ENCODE results near the gene PADI4.

GRCh38 chr1:17306407-17306806 is 1.6 kb upstream of the PADI4 start:
- TF ChIP-seq PATZ1 (CRISPR knock-in tag; IDR thresholded peaks at IDR 0.05; ENCODE audit: borderline replicate concordance) = no peak
- TF ChIP-seq OSR1 (CRISPR knock-in tag; IDR thresholded peaks at IDR 0.05) = no peak
- TF ChIP-seq RARB (CRISPR knock-in tag; IDR thresholded peaks at IDR 0.05) = no peak
- no peak for TF ChIP-seq BACH2 (CRISPR knock-in tag; IDR thresholded peaks at IDR 0.05; ENCODE audit: borderline replicate concordance)
- no peak for TF ChIP-seq CSRNP3 (CRISPR knock-in tag; IDR thresholded peaks at IDR 0.05)
- TF ChIP-seq ZNF8 (CRISPR knock-in tag; IDR thresholded peaks at IDR 0.05) = no peak
- no peak for TF ChIP-seq CREB5 (CRISPR knock-in tag; IDR thresholded peaks at IDR 0.05; ENCODE audit: low read depth)
- no peak for TF ChIP-seq ARNTL (CRISPR knock-in tag; IDR thresholded peaks at IDR 0.05; ENCODE audit: borderline replicate concordance, low read depth)
- TF ChIP-seq ZNF565 (CRISPR knock-in tag; conservative IDR thresholded peaks at IDR 0.05; ENCODE audit: low read depth) = no peak
- TF ChIP-seq ZFP30 (CRISPR knock-in tag; IDR thresholded peaks at IDR 0.05) = no peak
- TF ChIP-seq ZC3H10 (CRISPR knock-in tag; IDR thresholded peaks at IDR 0.05) = no peak
- TF ChIP-seq TCF4 (CRISPR knock-in tag; IDR thresholded peaks at IDR 0.05; ENCODE audit: borderline replicate concordance) = no peak

Measured in SK-N-SH treated with all-trans-retinoic acid at 6 μM for 48 hours (cell line).